GM19193 (cell line): ENCODE measurements around the gene OR10V1.

Experiments used
- POLR2A ChIP-seq: IDR thresholded peaks from 4 replicates; pipeline ENCODE4 v1.6.1; 2011; ENCODE audit not compliant: insufficient read depth, insufficient read length; ENCODE audit errors: extremely low read depth

OR10V1 gene

DNA sequence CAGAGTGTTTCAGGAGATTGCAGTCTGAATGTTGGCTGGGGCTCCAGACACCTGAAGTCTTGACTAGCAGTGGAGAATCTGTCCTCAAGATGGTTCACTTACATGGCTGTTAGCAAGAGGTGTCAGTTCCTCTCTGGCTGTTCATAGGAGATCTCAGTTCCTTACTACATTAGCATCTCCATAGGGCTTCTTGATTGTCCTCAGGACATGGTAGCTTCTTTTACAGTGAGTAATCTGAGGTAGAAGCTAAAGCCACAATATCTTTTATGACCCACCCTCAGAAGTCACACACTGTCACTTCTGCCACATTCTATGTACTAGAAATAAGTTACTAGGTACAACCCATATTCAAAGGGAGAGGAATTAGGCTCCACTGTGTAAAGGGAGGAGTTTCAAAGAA, 34.3 kb downstream of the OR10V1 start:
- TF ChIP-seq POLR2A = no peak

DNA sequence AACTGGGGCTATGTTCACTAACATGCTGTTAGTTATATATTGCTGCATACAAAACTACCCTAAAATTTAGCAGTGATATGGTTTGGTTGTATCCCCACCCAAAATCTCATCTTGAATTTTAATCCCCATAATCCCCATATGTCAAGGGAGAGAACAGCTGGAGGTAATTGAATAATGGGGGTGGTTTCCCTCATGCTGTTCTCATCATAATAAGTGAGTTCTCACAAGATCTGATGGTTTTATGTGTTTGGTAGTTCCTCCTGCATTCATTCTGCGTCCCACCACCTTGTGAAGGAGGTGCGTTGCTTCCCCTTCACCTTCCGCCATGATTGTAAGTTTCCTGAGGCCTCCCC, 34.9 kb downstream of the OR10V1 start:
- TF ChIP-seq POLR2A = no peak

DNA sequence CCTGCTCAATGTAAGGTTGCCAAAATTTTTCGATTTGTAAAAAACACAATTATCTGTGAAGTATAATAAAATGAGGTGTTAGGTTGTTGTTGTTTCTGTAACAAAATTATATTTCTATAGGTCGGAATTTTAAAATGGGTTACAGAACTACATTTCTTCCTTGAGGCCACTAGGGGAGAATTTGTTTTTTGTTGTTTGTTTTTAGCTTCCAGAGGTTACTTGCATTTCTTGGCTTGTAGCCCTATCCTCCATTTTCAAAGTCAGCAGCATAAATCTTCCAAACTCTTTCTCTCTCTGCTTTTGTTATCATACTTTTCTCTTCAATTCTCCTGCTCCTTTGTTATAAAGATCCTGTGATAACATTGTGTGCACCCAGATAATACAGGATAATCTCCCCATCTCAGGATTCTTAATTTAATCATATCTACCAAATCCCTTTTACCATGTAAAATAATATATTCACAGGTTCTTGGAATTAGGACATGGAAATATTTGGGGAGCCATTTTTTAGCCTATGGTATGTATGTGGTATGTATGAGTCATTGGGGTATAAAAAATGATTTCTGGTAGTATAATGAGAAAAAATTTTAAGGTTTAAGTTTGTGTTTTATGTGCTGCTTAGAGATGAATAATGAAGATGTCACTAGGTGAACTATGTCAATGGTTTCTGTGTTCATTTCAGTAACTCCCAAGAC, 35.4 kb downstream of the OR10V1 start:
- no peak for TF ChIP-seq POLR2A

DNA sequence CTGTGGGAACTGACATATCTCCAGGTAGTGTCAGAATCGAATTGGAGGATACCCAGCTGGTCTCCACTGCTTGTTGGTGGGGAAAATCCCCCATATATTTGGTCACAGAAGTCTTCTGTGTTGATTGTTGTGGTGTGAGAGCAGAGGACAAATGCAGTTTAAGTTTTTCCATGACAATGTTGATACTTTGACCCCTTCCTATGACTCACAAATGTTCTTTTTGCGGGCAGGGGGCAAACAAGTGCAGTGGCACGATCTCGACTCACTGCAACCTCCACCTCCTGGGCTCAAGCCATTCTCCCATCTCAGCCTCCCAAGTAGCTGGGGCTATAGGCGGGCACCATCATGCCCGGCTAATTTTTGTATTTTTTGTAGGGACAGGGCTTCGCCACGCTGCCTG, 37.4 kb downstream of the OR10V1 start:
- TF ChIP-seq POLR2A = no peak

DNA sequence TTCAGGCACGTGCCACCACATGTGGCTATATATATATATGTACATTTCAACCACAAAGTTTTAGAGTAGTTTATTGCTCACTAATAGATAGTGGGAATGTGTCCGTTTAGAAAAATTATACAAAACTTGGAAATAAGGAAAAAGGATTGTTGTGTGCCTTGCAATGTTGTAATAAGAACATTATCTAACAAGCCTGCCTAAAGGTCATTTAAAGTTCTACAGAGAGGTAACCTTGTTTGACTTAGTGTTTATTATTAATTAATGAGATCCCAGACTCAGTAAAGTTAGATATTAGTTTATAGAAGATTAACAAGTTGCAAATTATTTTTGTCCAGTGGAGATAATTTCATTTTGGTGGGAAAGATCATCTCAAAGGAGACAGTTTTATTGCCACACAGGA, 39.4 kb downstream of the OR10V1 start:
- no peak for TF ChIP-seq POLR2A

DNA sequence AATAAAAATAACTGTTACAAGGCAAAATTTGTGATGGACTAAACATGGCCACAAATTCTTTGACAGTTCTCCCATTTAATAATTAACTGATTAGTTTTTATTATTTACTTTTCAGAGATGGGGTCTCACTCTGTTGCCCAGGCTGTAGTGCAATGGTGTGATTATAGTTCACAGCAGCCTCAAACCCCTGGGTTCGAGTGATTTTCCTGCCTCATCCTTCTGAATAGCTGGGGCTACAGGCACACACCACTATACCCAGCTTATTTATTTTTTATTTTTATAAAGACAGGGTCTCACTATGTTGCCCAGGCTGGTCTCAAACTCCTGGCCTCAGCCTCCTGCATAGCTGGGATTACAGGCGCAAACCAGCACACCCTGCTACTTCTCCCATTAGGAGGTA, 40.4 kb downstream of the OR10V1 start:
- no peak for TF ChIP-seq POLR2A

DNA sequence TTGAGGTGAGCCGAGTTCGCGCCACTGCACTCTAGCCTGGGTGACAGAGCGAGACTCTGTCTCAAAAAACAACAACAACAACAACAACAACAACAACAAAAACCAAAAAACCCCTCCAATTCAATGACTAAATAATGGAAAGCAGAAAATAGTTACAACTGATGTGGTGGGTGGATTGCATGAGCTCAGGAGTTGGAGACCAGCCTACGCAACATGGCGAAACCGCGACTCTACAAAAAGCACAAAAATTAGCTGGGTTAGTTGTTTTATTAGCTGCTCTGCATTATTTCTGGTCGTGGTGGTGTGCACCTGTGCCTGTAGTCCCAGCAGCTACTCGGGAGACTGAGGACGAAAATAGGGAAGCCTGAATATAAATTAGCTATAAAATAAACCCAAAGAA, 42.2 kb downstream of the OR10V1 start:
- no peak for TF ChIP-seq POLR2A

DNA sequence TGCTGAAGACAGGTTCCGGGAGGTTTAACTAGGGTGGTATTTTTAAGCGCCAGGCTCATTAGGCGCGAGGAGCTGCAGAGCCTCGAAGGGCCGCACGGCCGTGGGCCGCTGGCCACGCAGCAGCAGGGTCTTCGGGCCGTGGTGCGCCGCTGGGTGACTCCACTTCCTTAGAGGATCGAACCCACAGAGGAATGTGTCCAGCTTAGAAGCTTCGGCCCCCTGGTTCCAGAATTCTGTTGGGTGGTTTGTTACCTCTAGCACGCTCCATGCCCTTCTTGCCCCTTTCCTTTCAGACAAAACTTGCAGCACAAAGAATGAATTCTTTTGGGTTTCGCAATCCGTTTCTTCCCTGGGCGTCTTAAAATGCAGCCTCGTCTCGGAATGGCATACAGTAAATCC, 44.0 kb downstream of the OR10V1 start:
- no peak for TF ChIP-seq POLR2A

DNA sequence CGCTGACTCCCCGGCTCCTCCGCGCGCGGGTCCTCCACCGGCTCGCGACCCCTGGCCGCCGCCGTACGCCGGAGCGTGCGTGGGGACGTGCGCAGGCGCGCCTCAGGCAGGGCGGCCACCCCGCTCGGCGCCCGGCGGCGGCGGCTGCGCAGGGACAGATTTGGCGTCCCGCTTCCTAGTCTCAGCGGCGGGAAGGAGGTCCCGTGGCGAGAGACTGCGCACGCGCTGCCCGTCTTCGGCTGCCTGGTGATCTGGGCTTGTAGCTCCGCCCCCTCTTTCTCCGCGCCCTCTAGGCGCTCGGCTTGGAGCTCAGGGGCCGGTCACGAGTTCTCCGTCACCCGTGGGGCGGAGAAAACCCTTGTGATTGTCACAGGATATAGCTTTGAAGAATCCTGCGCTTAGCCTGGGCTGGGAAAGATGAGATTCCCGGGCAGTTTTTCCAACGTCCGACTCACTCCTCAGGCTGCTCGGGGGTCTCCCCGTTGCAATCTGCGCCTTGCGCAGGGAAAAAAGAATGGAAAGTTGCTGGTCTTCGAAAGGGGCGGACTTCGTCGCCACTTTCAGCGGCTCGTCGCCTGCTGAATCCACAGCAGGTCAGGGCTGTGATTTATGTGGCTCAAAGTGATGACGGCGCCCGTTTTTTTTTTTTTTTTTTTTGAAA, 44.6 kb downstream of the OR10V1 start, which contains the start of gene PATL1:
TSS of gene PATL1 (minus strand) at position 88 of the 661 bp plus-strand sequence. CDS start 142 bp downstream, outside the sequence.
- peak; percentile 78 for TF ChIP-seq POLR2A

DNA sequence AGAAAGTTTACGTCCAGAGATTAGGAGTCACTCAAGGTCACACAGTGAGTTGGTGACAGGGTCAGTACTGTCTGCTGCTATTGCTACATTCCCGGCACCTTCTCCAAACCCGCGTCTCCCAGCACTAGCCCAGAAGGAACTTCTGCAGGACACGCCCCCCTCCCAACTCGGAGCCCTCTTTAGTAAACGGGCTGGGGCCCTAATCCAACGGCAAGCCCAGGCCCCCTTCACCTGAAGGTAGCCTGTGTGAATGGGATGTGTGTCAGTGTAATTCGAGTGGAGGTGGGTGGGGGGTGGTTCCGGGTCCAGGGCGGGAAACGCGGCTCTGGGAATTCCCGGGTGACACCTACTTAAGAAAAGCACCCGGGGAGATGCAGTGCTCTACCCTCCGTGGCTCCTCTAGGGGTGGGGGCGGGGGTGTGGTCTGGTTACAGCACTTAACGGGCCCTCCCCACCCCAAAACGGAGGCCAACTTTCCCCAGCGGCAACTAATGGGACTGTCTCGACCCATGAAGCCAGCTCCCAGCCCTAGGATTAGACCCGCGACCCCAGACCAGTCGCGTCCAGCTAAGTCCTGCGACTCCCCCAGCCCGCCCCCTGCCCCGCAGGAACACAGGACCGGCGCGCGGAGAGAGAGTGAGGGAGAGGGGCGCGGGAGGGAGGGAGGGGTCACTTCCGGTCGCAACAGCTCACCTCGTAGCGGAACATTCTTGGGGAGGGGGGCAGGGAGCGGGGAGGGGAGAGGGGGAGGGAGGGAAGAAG, 45.3 kb downstream of the OR10V1 start:
- TF ChIP-seq POLR2A = peak; percentile 21

DNA sequence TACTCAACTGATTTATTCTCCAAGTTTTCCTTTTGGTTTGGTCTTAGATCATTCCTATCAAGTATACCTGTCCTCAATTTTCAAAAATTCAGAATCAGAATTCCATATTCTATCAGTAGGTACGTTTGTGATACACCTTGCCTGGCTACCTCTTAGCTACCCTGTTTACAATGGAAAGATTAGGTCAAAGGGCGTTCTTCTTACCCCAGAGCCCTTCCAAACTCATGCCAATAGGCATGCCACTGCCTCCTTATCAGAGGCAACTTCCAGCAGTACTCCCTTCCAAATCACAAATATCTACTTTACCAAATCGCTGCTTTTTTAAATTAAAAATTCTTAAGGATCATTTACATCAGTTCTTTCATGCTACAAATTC, 45.8 kb downstream of the OR10V1 start:
- TF ChIP-seq POLR2A = no peak

DNA sequence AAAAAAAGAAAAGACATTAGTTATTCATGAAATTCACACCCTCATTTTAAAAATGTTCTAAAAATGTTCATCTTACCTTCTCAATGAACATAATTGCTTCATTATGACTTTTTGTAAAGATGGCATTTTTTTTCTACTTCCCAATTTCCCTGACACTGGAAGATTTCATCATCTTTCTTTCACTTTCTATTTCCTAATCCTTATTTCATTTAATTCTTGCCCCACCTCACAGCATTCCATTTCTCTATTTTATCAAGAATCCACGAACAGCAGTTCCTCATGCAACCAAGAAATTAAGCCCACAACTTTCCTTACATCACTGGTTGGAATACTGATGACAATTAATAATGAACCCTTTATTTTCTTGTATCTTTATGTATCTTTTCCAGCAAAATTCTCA, 46.7 kb downstream of the OR10V1 start:
- TF ChIP-seq POLR2A = no peak
